ENCODE measurements around the gene KCTD7. TPM values are rescaled to one million over a fixed set of nuclear protein-coding genes. Genes with fewer than 3 reads are reported as not detected.
"Not testable (repeated sequence)": the region's sequence is repeated elsewhere in the genome, so short reads cannot be mapped to it uniquely, and the experiment has no call there.

Gene KCTD7
- total RNA-seq, 1 experiment from 2014 or later: 28.0 TPM

- POLR2A ChIA-PET: interaction anchor here (0.7 kb wide), 1 partner anchor 60 kb away, joined by 4 read pairs; no protein-coding TSS in a partner anchor
- BruUV-seq (replicated peaks): no TSS peak
These were observed 26.5 kb upstream of the KCTD7 start for GRCh38 chr7:66602159-66602558.

GRCh38 chr7:66604198-66604597 is 24.5 kb upstream of the KCTD7 start:
- H3K4me3 ChIP-seq (ENCODE audit: low read depth in 2 of 2, low read length in 2 of 2): no peak overlapping the region
- ChIA-PET CTCF (no interaction called here), POLR2A (interaction anchor here (0.6 to 0.9 kb wide), 3 partner anchors 34 to 768 kb away, joined by 3 to 16 read pairs (median 5); no protein-coding TSS in a partner anchor)
- in situ Hi-C loops (cut with HindIII; ENCODE audit: low pct_unique_long_range_greater_than_20kb, low sequenced_read_pairs) (no loop called here), intact Hi-C loops (cut with micrococcal nuclease; ENCODE audit: unreplicated experiment) (no loop called here)
- no peaks in the 10 kb centered on the region for H3K4me1 ChIP-seq (ENCODE audit: control insufficient read depth, insufficient read depth, low read length)
- H3K36me3 ChIP-seq (ENCODE audit: control insufficient read depth, insufficient read depth, low read length): no peaks in the 10 kb centered on the region
- no TSS peak for BruUV-seq (replicated peaks)
- TF ChIP-seq REST (IDR thresholded peaks at IDR 0.05; ENCODE audit: insufficient read depth in 1 of 2, low read depth in 2 of 2, low read length in 1 of 2) (no peak), CTCF (IDR thresholded peaks at IDR 0.05) (no peak), TCF7L2 (IDR thresholded peaks at IDR 0.05; ENCODE audit: low read depth, low read length) (no peak), SIN3A (IDR thresholded peaks at IDR 0.05; ENCODE audit: borderline replicate concordance, insufficient read depth, low read depth, low read length) (no peak), POLR2AphosphoS5 (IDR thresholded peaks at IDR 0.05; ENCODE audit: low read depth, low read length) (no peak)
- H3K9me3 ChIP-seq (ENCODE audit: control insufficient read depth, insufficient read depth, low read depth, low read length): no peaks in the 10 kb centered on the region
- DNase-seq (ENCODE audit: low read depth, low spot score) (no peak), ATAC-seq (no peak)
- H3K27me3 ChIP-seq (ENCODE audit: control insufficient read depth, insufficient read depth, low read length): no peaks in the 10 kb centered on the region
- no peak overlapping the region for H3K27ac ChIP-seq (ENCODE audit: low read length)

More at GRCh38 chr7:66602159-66602558, 26.5 kb upstream of the KCTD7 start:
- in situ Hi-C loops (cut with HindIII; ENCODE audit: low pct_unique_long_range_greater_than_20kb, low sequenced_read_pairs): no loop called here
- H3K27ac ChIP-seq (ENCODE audit: low read length): no peak overlapping the region
- intact Hi-C loops (cut with micrococcal nuclease; ENCODE audit: unreplicated experiment): no loop called here
- H3K4me3 ChIP-seq (ENCODE audit: low read depth in 2 of 2, low read length in 2 of 2): no peak overlapping the region
- ATAC-seq (no peak), DNase-seq (ENCODE audit: low read depth, low spot score) (no peak)
- H3K4me1 ChIP-seq (ENCODE audit: control insufficient read depth, insufficient read depth, low read length): no peaks in the 10 kb centered on the region
- CTCF ChIA-PET: no interaction called here
- no peaks in the 10 kb centered on the region for H3K9me3 ChIP-seq (ENCODE audit: control insufficient read depth, insufficient read depth, low read depth, low read length)
- no peaks in the 10 kb centered on the region for H3K36me3 ChIP-seq (ENCODE audit: control insufficient read depth, insufficient read depth, low read length)
- H3K27me3 ChIP-seq (ENCODE audit: control insufficient read depth, insufficient read depth, low read length): no peaks in the 10 kb centered on the region
- TF ChIP-seq POLR2AphosphoS5 (IDR thresholded peaks at IDR 0.05; ENCODE audit: low read depth, low read length) (no peak), CTCF (IDR thresholded peaks at IDR 0.05) (no peak), TCF7L2 (IDR thresholded peaks at IDR 0.05; ENCODE audit: low read depth, low read length) (no peak), SIN3A (IDR thresholded peaks at IDR 0.05; ENCODE audit: borderline replicate concordance, insufficient read depth, low read depth, low read length) (no peak)

GRCh38 chr7:66606540-66607291 is 22.0 kb upstream of the KCTD7 start:
- DNase-seq (ENCODE audit: low read depth, low spot score); H3K9me3 ChIP-seq (ENCODE audit: control insufficient read depth, insufficient read depth, low read depth, low read length); BruUV-seq (replicated peaks); ATAC-seq; H3K27me3 ChIP-seq (ENCODE audit: control insufficient read depth, insufficient read depth, low read length); H3K4me3 ChIP-seq (ENCODE audit: low read depth in 2 of 2, low read length in 2 of 2); intact Hi-C loops (cut with micrococcal nuclease; ENCODE audit: unreplicated experiment); H3K4me1 ChIP-seq (ENCODE audit: control insufficient read depth, insufficient read depth, low read length); H3K27ac ChIP-seq (ENCODE audit: low read length); H3K36me3 ChIP-seq (ENCODE audit: control insufficient read depth, insufficient read depth, low read length); POLR2A ChIA-PET; in situ Hi-C loops (cut with HindIII; ENCODE audit: low pct_unique_long_range_greater_than_20kb, low sequenced_read_pairs): not testable (repeated sequence)
- CTCF ChIA-PET: interaction anchor here (0.7 kb wide), 1 partner anchor 65 kb away, joined by 8 read pairs; no protein-coding TSS in a partner anchor

All from Panc1 (cell line).